Osteoblast (primary cell): ENCODE data around the gene LSM7. TPM values are rescaled to one million over a fixed set of nuclear protein-coding genes. Genes with fewer than 3 reads are reported as not detected.

Source experiments
- DNase-seq: peaks from one replicate; pipeline ENCODE4 v3.0.0; 2011; ENCODE audit warnings: low spot score, mixed read lengths; ENCODE audit not compliant: insufficient read length; ENCODE audit errors: missing footprints
- H2AFZ ChIP-seq: 2 replicates; pipeline ENCODE4 v1.6.0; 2011; ENCODE audit warnings: mild to moderate bottlenecking, low read length
- H3K27ac ChIP-seq: 2 replicates; pipeline ENCODE4 v1.5.1; 2011; ENCODE audit warnings: mild to moderate bottlenecking, low read depth, low read length, moderate library complexity
- H3K27me3 ChIP-seq: 2 replicates; pipeline ENCODE4 v1.6.0; 2012; ENCODE audit warnings: mild to moderate bottlenecking, control low read depth, inconsistent platforms, low read length, moderate library complexity; ENCODE audit not compliant: insufficient read depth
- H3K36me3 ChIP-seq: 2 replicates; pipeline ENCODE4 v1.5.1; 2011; ENCODE audit warnings: mild to moderate bottlenecking, low read length, control low read depth, moderate library complexity; ENCODE audit not compliant: insufficient read depth
- H3K4me1 ChIP-seq: 2 replicates; pipeline ENCODE4 v1.5.1; 2011; ENCODE audit warnings: mild to moderate bottlenecking, low read length, control low read depth, moderate library complexity; ENCODE audit not compliant: insufficient read depth
- H3K4me2 ChIP-seq: 2 replicates; pipeline ENCODE4 v1.6.0; 2011; ENCODE audit warnings: mild to moderate bottlenecking, low read length; ENCODE audit not compliant: insufficient read depth
- H3K4me3 ChIP-seq: fragments of 200-600 bp; sonication (generic); 3 replicates; pipeline ENCODE4 v1.5.1; 2012; ENCODE audit warnings: mild to moderate bottlenecking, low read length, inconsistent platforms; ENCODE audit not compliant: insufficient read depth
- H3K79me2 ChIP-seq: 2 replicates; pipeline ENCODE4 v1.6.0; 2012; ENCODE audit warnings: mild to moderate bottlenecking, low read length, control low read depth, inconsistent platforms; ENCODE audit not compliant: insufficient read depth
- H3K9me3 ChIP-seq: 2 replicates; pipeline ENCODE4 v1.5.1; 2011; ENCODE audit warnings: low read depth, low read length, control low read depth
- H4K20me1 ChIP-seq: 2 replicates; pipeline ENCODE4 v1.6.0; 2012; ENCODE audit warnings: mild to moderate bottlenecking, low read length, control low read depth; ENCODE audit not compliant: insufficient read depth
- total RNA-seq: library from RNA; depleted of rRNA; stranded (reverse); fragments of >200 nt; gene quantifications from 2 replicates; pipeline ENCODE4 v1.2.3, GENCODE V29; 2012
- TF ChIP-seq, protein P1 (sequence below): IDR thresholded peaks from 2 replicates; pipeline ENCODE4 v1.5.1; 2011; ENCODE audit warnings: mild to moderate bottlenecking, low read depth, low read length, moderate library complexity; ENCODE audit errors: extremely low read depth

LSM7 gene
- total RNA-seq, 1 donor: 57.9 TPM

DNA sequence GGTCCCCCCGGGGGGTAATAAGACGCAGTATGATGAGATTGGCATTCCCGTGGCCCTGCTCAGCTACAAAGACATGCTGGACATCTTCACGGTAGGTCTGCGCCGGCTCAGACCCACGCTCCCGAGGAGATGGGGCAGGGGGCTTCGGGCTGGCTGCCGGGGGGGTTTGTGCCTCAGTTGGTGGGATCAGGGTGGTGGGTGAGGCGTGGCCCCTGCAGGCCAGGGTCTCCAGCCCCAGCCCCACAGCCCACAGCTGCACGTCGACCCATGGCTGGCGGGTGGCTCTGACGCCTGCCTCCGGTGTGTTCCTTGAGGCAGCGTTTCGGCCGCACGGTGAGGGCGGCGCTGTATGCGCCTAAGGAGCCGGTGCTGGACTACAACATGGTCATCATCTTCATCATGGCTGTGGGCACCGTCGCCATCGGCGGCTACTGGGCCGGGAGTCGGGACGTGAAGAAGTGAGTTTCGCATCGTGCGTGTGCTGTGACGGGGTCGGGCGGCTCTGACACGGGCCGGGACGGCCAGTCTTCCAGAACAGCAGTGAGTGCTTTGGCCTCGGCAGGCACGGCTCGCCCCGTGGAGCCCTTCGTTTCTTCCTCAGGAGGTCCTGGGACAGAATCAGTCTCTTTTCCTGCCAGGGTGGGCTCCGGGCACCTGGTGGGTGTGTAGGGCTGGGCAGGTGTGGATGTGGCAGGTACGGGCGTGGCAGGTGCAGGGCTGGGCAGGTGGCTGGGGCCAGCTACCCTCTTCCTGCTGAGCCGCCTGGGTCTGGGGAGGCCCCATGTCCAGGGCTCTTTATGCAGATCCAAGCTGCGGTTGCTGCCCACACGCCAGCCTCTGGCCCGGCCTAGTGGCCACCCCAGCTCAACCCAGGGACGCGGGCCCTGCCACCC, 10.6 kb upstream of the LSM7 start:
- H3K36me3 ChIP-seq: peaks cover 2% of the 10 kb centered on the region
- H3K27me3 ChIP-seq: no peaks in the 10 kb centered on the region
- TF ChIP-seq, protein P1, sequence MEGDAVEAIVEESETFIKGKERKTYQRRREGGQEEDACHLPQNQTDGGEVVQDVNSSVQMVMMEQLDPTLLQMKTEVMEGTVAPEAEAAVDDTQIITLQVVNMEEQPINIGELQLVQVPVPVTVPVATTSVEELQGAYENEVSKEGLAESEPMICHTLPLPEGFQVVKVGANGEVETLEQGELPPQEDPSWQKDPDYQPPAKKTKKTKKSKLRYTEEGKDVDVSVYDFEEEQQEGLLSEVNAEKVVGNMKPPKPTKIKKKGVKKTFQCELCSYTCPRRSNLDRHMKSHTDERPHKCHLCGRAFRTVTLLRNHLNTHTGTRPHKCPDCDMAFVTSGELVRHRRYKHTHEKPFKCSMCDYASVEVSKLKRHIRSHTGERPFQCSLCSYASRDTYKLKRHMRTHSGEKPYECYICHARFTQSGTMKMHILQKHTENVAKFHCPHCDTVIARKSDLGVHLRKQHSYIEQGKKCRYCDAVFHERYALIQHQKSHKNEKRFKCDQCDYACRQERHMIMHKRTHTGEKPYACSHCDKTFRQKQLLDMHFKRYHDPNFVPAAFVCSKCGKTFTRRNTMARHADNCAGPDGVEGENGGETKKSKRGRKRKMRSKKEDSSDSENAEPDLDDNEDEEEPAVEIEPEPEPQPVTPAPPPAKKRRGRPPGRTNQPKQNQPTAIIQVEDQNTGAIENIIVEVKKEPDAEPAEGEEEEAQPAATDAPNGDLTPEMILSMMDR: no peak
- H3K4me2 ChIP-seq: no peak overlapping the region
- peaks cover 21% of the 10 kb centered on the region for H4K20me1 ChIP-seq
- peaks cover 39% of the 10 kb centered on the region for H3K79me2 ChIP-seq
- no peaks in the 10 kb centered on the region for H3K9me3 ChIP-seq
- no peak for DNase-seq
- H3K4me1 ChIP-seq: no peaks in the 10 kb centered on the region
- no peak overlapping the region for H3K27ac ChIP-seq
- no peak overlapping the region for H2AFZ ChIP-seq
- no peak overlapping the region for H3K4me3 ChIP-seq

DNA sequence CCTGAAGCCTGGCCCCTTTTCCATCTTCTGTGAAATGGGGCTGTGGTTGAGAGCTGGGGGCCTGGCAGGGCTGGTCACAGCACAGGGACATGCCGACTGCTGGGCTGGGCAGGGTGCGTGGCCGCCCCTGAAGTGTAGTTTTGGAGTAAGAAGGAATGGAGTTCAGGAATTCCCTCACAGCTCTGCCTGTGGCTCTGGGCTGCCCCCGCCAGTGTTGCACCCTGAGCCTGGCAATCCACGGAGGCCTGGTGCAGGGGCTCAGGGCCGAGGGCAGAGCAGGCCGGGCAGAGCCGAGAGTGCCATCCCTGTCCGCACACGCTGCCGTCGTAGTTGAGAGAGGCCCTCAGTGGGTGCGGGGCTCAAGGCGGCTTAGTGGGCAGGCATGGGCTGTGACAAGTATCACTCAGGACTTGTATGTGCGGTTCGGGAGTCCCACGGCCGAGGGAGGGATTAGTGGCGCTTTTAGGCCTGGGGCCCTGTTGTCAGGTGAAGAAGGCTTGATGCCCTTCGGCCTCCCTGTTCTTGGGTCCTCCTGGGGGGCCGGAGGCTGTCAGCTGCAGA, 9.7 kb upstream of the LSM7 start:
- no peak for DNase-seq
- H3K79me2 ChIP-seq: peaks cover 48% of the 10 kb centered on the region
- H3K9me3 ChIP-seq: no peaks in the 10 kb centered on the region
- H4K20me1 ChIP-seq: peaks cover 26% of the 10 kb centered on the region
- H3K4me3 ChIP-seq: no peak overlapping the region
- H3K4me1 ChIP-seq: no peaks in the 10 kb centered on the region
- H2AFZ ChIP-seq: no peak overlapping the region
- TF ChIP-seq, protein P1: no peak
- no peaks in the 10 kb centered on the region for H3K27me3 ChIP-seq
- H3K4me2 ChIP-seq: no peak overlapping the region
- H3K36me3 ChIP-seq: peaks cover 2% of the 10 kb centered on the region
- no peak overlapping the region for H3K27ac ChIP-seq

DNA sequence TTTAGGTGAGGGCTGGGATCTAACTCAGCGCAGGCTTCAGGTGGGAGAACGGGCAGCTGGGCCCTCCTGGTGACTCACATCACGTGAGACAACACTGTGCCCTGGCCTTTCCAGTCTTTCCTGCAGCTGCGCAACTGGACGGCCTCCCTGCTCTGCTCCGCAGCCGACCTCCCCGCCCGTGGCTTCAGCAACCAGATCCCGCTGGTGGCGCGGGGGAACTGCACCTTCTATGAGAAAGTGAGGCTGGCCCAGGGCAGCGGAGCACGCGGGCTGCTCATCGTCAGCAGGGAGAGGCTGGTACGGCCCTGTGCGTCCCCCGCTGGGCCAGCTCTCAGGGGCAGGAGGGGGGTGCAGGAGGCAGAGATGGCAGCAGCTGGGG, 8.9 kb upstream of the LSM7 start:
- DNase-seq: peak; percentile 96
- H4K20me1 ChIP-seq: peaks cover 26% of the 10 kb centered on the region

More for the DNA sequence above, 8.9 kb upstream of the LSM7 start:
- H3K79me2 ChIP-seq: peaks cover 54% of the 10 kb centered on the region
- no peaks in the 10 kb centered on the region for H3K27me3 ChIP-seq
- no peak overlapping the region for H3K27ac ChIP-seq
- H3K36me3 ChIP-seq: no peaks in the 10 kb centered on the region
- H3K9me3 ChIP-seq: no peaks in the 10 kb centered on the region
- H2AFZ ChIP-seq: no peak overlapping the region
- TF ChIP-seq, protein P1: no peak
- no peaks in the 10 kb centered on the region for H3K4me1 ChIP-seq
- H3K4me3 ChIP-seq: no peak overlapping the region
- H3K4me2 ChIP-seq: no peak overlapping the region
